ENCODE measurements around the gene OR6N1.

Gene OR6N1

GRCh38 chr1:158754420-158754819, 17.6 kb downstream of the OR6N1 start, which contains the start of gene OR6K6:
OR6K6 (plus strand) TSS chr1:158754720; CDS start chr1:158754888, 168 bp downstream.
- no CpG with 5 or more reads among the region's 2 CpGs for WGBS (ENCODE audit: insufficient coverage)

GRCh38 chr1:158752155-158752712, 19.8 kb downstream of the OR6N1 start:
- WGBS (ENCODE audit: insufficient coverage) = 100% methylated on average over 9 of the region's 9 CpGs
- H3K4me1 ChIP-seq (ENCODE audit: control extremely low read depth in 1 of 4, control insufficient read depth in 4 of 4, insufficient read depth in 4 of 4, low read length in 3 of 4) = no peaks in the 10 kb centered on the region
- no peaks in the 10 kb centered on the region for H3K27me3 ChIP-seq (replicated peaks in 2 of 5; ENCODE audit: control insufficient read depth in 4 of 5, insufficient read depth in 5 of 5, low read length in 4 of 5)
- H3K4me3 ChIP-seq (ENCODE audit: control insufficient read depth in 1 of 7, extremely low read depth in 1 of 7, insufficient read depth in 4 of 7, low read depth in 2 of 7, low read length in 6 of 7) = no peak overlapping the region
- no peak overlapping the region for H3K27ac ChIP-seq (ENCODE audit: insufficient read depth in 1 of 2, low read depth in 1 of 2, low read length in 2 of 2, poor library complexity in 1 of 2, severe bottlenecking in 2 of 2)
- H3K9me3 ChIP-seq (ENCODE audit: control extremely low read depth in 1 of 5, control insufficient read depth in 4 of 5, insufficient read depth in 2 of 5, low read depth in 1 of 5, low read length in 4 of 5) = no peaks in the 10 kb centered on the region
- no peaks in the 10 kb centered on the region for H3K36me3 ChIP-seq (ENCODE audit: control insufficient read depth in 4 of 4, insufficient read depth in 4 of 4, low read length in 3 of 4)
- DNase-seq = no peak
- CTCF ChIA-PET = no interaction called here
- POLR2A ChIA-PET = no interaction called here

More at GRCh38 chr1:158754420-158754819, 17.6 kb downstream of the OR6N1 start, which contains the start of gene OR6K6:
- no peak within 1 kb of the TSS for H3K4me3 ChIP-seq (ENCODE audit: control insufficient read depth in 1 of 7, extremely low read depth in 1 of 7, insufficient read depth in 4 of 7, low read depth in 2 of 7, low read length in 6 of 7)
- H3K27me3 ChIP-seq (replicated peaks in 2 of 5; ENCODE audit: control insufficient read depth in 4 of 5, insufficient read depth in 5 of 5, low read length in 4 of 5) = no peaks in the 10 kb centered on the region
- H3K27ac ChIP-seq (ENCODE audit: insufficient read depth in 1 of 2, low read depth in 1 of 2, low read length in 2 of 2, poor library complexity in 1 of 2, severe bottlenecking in 2 of 2) = no peak within 1 kb of the TSS
- no peaks in the 10 kb centered on the region for H3K9me3 ChIP-seq (ENCODE audit: control extremely low read depth in 1 of 5, control insufficient read depth in 4 of 5, insufficient read depth in 2 of 5, low read depth in 1 of 5, low read length in 4 of 5)
- no peaks in the 10 kb centered on the region for H3K4me1 ChIP-seq (ENCODE audit: control extremely low read depth in 1 of 4, control insufficient read depth in 4 of 4, insufficient read depth in 4 of 4, low read length in 3 of 4)
- CTCF ChIA-PET = interaction anchor here (1.2 kb wide), 1 partner anchor 29 kb away, joined by 3 read pairs; no protein-coding TSS in a partner anchor
- DNase-seq = no peak
- POLR2A ChIA-PET = no interaction called here
- no peaks in the 10 kb centered on the region for H3K36me3 ChIP-seq (ENCODE audit: control insufficient read depth in 4 of 4, insufficient read depth in 4 of 4, low read length in 3 of 4)

GRCh38 chr1:158735848-158736247, 36.1 kb downstream of the OR6N1 start:
- Histone ChIP-seq H3K36me3 (ENCODE audit: control insufficient read depth in 4 of 4, insufficient read depth in 4 of 4, low read length in 3 of 4) (no peaks in the 10 kb centered on the region), H3K4me1 (ENCODE audit: control extremely low read depth in 1 of 4, control insufficient read depth in 4 of 4, insufficient read depth in 4 of 4, low read length in 3 of 4) (no peaks in the 10 kb centered on the region), H3K27me3 (replicated peaks in 2 of 5; ENCODE audit: control insufficient read depth in 4 of 5, insufficient read depth in 5 of 5, low read length in 4 of 5) (no peaks in the 10 kb centered on the region), H3K9me3 (ENCODE audit: control extremely low read depth in 1 of 5, control insufficient read depth in 4 of 5, insufficient read depth in 2 of 5, low read depth in 1 of 5, low read length in 4 of 5) (no peaks in the 10 kb centered on the region), H3K4me3 (ENCODE audit: control insufficient read depth in 1 of 7, extremely low read depth in 1 of 7, insufficient read depth in 4 of 7, low read depth in 2 of 7, low read length in 6 of 7) (no peak overlapping the region), H3K27ac (ENCODE audit: insufficient read depth in 1 of 2, low read depth in 1 of 2, low read length in 2 of 2, poor library complexity in 1 of 2, severe bottlenecking in 2 of 2) (no peak overlapping the region)
- CTCF ChIA-PET = no interaction called here
- no peak for DNase-seq
- POLR2A ChIA-PET = no interaction called here

GRCh38 chr1:158732524-158732923, 39.5 kb downstream of the OR6N1 start:
- CTCF ChIA-PET = interaction anchor here (1.2 kb wide), 1 partner anchor 52 kb away, joined by 3 read pairs; no protein-coding TSS in a partner anchor
- POLR2A ChIA-PET = no interaction called here
- H3K4me1 ChIP-seq (ENCODE audit: control extremely low read depth in 1 of 4, control insufficient read depth in 4 of 4, insufficient read depth in 4 of 4, low read length in 3 of 4) = no peaks in the 10 kb centered on the region
- H3K36me3 ChIP-seq (ENCODE audit: control insufficient read depth in 4 of 4, insufficient read depth in 4 of 4, low read length in 3 of 4) = no peaks in the 10 kb centered on the region
- H3K4me3 ChIP-seq (ENCODE audit: control insufficient read depth in 1 of 7, extremely low read depth in 1 of 7, insufficient read depth in 4 of 7, low read depth in 2 of 7, low read length in 6 of 7) = no peak overlapping the region
- no peak overlapping the region for H3K27ac ChIP-seq (ENCODE audit: insufficient read depth in 1 of 2, low read depth in 1 of 2, low read length in 2 of 2, poor library complexity in 1 of 2, severe bottlenecking in 2 of 2)
- H3K9me3 ChIP-seq (ENCODE audit: control extremely low read depth in 1 of 5, control insufficient read depth in 4 of 5, insufficient read depth in 2 of 5, low read depth in 1 of 5, low read length in 4 of 5) = no peaks in the 10 kb centered on the region
- DNase-seq = no peak
- H3K27me3 ChIP-seq (replicated peaks in 2 of 5; ENCODE audit: control insufficient read depth in 4 of 5, insufficient read depth in 5 of 5, low read length in 4 of 5) = no peaks in the 10 kb centered on the region
- 100% methylated on average over 1 of the region's 2 CpGs for WGBS (ENCODE audit: insufficient coverage)

- no peaks in the 10 kb centered on the region for H3K36me3 ChIP-seq (ENCODE audit: control insufficient read depth in 4 of 4, insufficient read depth in 4 of 4, low read length in 3 of 4)
- H3K27ac ChIP-seq (ENCODE audit: insufficient read depth in 1 of 2, low read depth in 1 of 2, low read length in 2 of 2, poor library complexity in 1 of 2, severe bottlenecking in 2 of 2) = no peak overlapping the region
- ChIA-PET CTCF (no interaction called here), POLR2A (no interaction called here)
- H3K9me3 ChIP-seq (ENCODE audit: control extremely low read depth in 1 of 5, control insufficient read depth in 4 of 5, insufficient read depth in 2 of 5, low read depth in 1 of 5, low read length in 4 of 5) = no peaks in the 10 kb centered on the region
- DNase-seq = no peak
- H3K27me3 ChIP-seq (replicated peaks in 2 of 5; ENCODE audit: control insufficient read depth in 4 of 5, insufficient read depth in 5 of 5, low read length in 4 of 5) = no peaks in the 10 kb centered on the region
- 98% methylated on average over 4 of the region's 4 CpGs for WGBS (ENCODE audit: insufficient coverage)
- no peaks in the 10 kb centered on the region for H3K4me1 ChIP-seq (ENCODE audit: control extremely low read depth in 1 of 4, control insufficient read depth in 4 of 4, insufficient read depth in 4 of 4, low read length in 3 of 4)
- no peak overlapping the region for H3K4me3 ChIP-seq (ENCODE audit: control insufficient read depth in 1 of 7, extremely low read depth in 1 of 7, insufficient read depth in 4 of 7, low read depth in 2 of 7, low read length in 6 of 7)
Measured at GRCh38 chr1:158731707-158732106, 40.3 kb downstream of the OR6N1 start.

GRCh38 chr1:158730453-158730852, 41.5 kb downstream of the OR6N1 start:
- ChIA-PET POLR2A (no interaction called here), CTCF (interaction anchor here (0.5 kb wide), 1 partner anchor 457 kb away, joined by 3 read pairs; no protein-coding TSS in a partner anchor)
- Histone ChIP-seq H3K9me3 (ENCODE audit: control extremely low read depth in 1 of 5, control insufficient read depth in 4 of 5, insufficient read depth in 2 of 5, low read depth in 1 of 5, low read length in 4 of 5) (no peaks in the 10 kb centered on the region), H3K36me3 (ENCODE audit: control insufficient read depth in 4 of 4, insufficient read depth in 4 of 4, low read length in 3 of 4) (no peaks in the 10 kb centered on the region), H3K27me3 (replicated peaks in 2 of 5; ENCODE audit: control insufficient read depth in 4 of 5, insufficient read depth in 5 of 5, low read length in 4 of 5) (no peaks in the 10 kb centered on the region), H3K27ac (ENCODE audit: insufficient read depth in 1 of 2, low read depth in 1 of 2, low read length in 2 of 2, poor library complexity in 1 of 2, severe bottlenecking in 2 of 2) (no peak overlapping the region), H3K4me3 (ENCODE audit: control insufficient read depth in 1 of 7, extremely low read depth in 1 of 7, insufficient read depth in 4 of 7, low read depth in 2 of 7, low read length in 6 of 7) (no peak overlapping the region), H3K4me1 (ENCODE audit: control extremely low read depth in 1 of 4, control insufficient read depth in 4 of 4, insufficient read depth in 4 of 4, low read length in 3 of 4) (no peaks in the 10 kb centered on the region)
- 100% methylated on average over 1 of the region's 4 CpGs for WGBS (ENCODE audit: insufficient coverage)
- DNase-seq = no peak

- ChIA-PET CTCF (no interaction called here), POLR2A (no interaction called here)
- Histone ChIP-seq H3K27ac (ENCODE audit: insufficient read depth in 1 of 2, low read depth in 1 of 2, low read length in 2 of 2, poor library complexity in 1 of 2, severe bottlenecking in 2 of 2) (no peak overlapping the region), H3K36me3 (ENCODE audit: control insufficient read depth in 4 of 4, insufficient read depth in 4 of 4, low read length in 3 of 4) (no peaks in the 10 kb centered on the region), H3K4me1 (ENCODE audit: control extremely low read depth in 1 of 4, control insufficient read depth in 4 of 4, insufficient read depth in 4 of 4, low read length in 3 of 4) (no peaks in the 10 kb centered on the region), H3K9me3 (ENCODE audit: control extremely low read depth in 1 of 5, control insufficient read depth in 4 of 5, insufficient read depth in 2 of 5, low read depth in 1 of 5, low read length in 4 of 5) (no peaks in the 10 kb centered on the region), H3K4me3 (ENCODE audit: control insufficient read depth in 1 of 7, extremely low read depth in 1 of 7, insufficient read depth in 4 of 7, low read depth in 2 of 7, low read length in 6 of 7) (no peak overlapping the region), H3K27me3 (replicated peaks in 2 of 5; ENCODE audit: control insufficient read depth in 4 of 5, insufficient read depth in 5 of 5, low read length in 4 of 5) (no peaks in the 10 kb centered on the region)
- no CpG with 5 or more reads among the region's 3 CpGs for WGBS (ENCODE audit: insufficient coverage)
- peak in 2 of 3 donors; percentile 3 to 27 for DNase-seq
Measured at GRCh38 chr1:158728510-158729225, 43.3 kb downstream of the OR6N1 start.

Measured in common myeloid progenitor, CD34-positive (primary cell).